Globus pallidus (tissue), 1 donor: ENCODE results near the gene AP1G2.
"Not testable (repeated sequence)": the region's sequence is repeated elsewhere in the genome, so short reads cannot be mapped to it uniquely, and the experiment has no call there.

Experiments
- DNase-seq: peaks from one replicate; pipeline ENCODE4 v3.0.0-alpha.2; 2015; ENCODE audit warnings: low spot score

The AP1G2 gene

GRCh38 chr14:23594191-23594590 lies 26.6 kb upstream of the AP1G2 start:
- DNase-seq, result not testable (repeated sequence)

GRCh38 chr14:23590198-23590597 lies 22.6 kb upstream of the AP1G2 start:
- DNase-seq, result no peak

- no peak for DNase-seq
These were observed 22.0 kb upstream of the AP1G2 start for GRCh38 chr14:23589606-23590005.

- peak; percentile 87 for DNase-seq
These were observed 21.4 kb upstream of the AP1G2 start for GRCh38 chr14:23588884-23589598.

- DNase-seq, result not testable (repeated sequence)
These were observed 17.1 kb upstream of the AP1G2 start for GRCh38 chr14:23584527-23585203.

GRCh38 chr14:23583761-23584526 lies 16.4 kb upstream of the AP1G2 start:
- DNase-seq, result not testable (repeated sequence)

- DNase-seq, result no peak
These were observed 15.5 kb upstream of the AP1G2 start for GRCh38 chr14:23582906-23583760.

- no peak for DNase-seq
These were observed 13.3 kb upstream of the AP1G2 start for GRCh38 chr14:23580948-23581281.

GRCh38 chr14:23580152-23580926 lies 12.7 kb upstream of the AP1G2 start:
- DNase-seq, result no peak

GRCh38 chr14:23579739-23580138 lies 12.1 kb upstream of the AP1G2 start:
- DNase-seq, result no peak

- DNase-seq, result no peak
These were observed 11.7 kb upstream of the AP1G2 start for GRCh38 chr14:23579311-23579630.

- no peak for DNase-seq
These were observed 11.1 kb upstream of the AP1G2 start, which contains the start of gene JPH4 for GRCh38 chr14:23578560-23579310. TSS of gene JPH4 (minus strand) at chr14:23578790. CDS start at chr14:23577453, 1,337 bp downstream.

GRCh38 chr14:23577710-23578392 lies 10.3 kb upstream of the AP1G2 start:
- no peak for DNase-seq

GRCh38 chr14:23577004-23577681 lies 9.6 kb upstream of the AP1G2 start:
- no peak for DNase-seq

GRCh38 chr14:23573384-23574015 lies 5.9 kb upstream of the AP1G2 start:
- DNase-seq, result no peak

GRCh38 chr14:23572836-23573235 lies 5.2 kb upstream of the AP1G2 start:
- DNase-seq, result no peak

GRCh38 chr14:23572524-23572828 lies 4.9 kb upstream of the AP1G2 start:
- no peak for DNase-seq

- no peak for DNase-seq
These were observed 4.3 kb upstream of the AP1G2 start for GRCh38 chr14:23571701-23572523.
